ENCODE measurements around the gene GSTM5.
A peak's percentile ranks its signal among the peaks of the same experiment; 100 is the strongest.
"Not testable (repeated sequence)": the region's sequence is repeated elsewhere in the genome, so short reads cannot be mapped to it uniquely, and the experiment has no call there.

The GSTM5 gene

GRCh38 chr1:109697861-109698260 is 14.2 kb upstream of the GSTM5 start:
- FAIRE-seq: not testable (repeated sequence)

DNA sequence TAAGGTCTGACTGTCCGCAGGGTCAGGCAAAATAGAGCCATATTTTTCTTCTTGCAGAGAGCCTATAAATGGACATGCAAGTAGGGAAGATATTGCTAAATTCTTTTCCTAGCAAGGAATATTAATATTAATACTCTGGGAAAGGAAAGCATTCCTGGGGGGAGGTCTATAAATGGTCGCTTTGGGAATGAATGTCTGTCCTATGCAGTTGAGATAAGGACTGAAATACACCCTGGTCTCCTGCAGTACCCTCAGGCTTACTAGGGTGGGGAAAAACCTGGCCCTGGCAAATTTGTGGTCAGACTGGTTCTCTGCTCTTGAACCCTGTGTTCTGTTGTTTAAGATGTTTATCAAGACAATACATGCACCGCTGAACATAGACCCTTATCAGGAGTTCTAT is 9.1 kb upstream of the GSTM5 start:
- FAIRE-seq: not testable (repeated sequence)

- FAIRE-seq: no peak
These were observed 7.9 kb upstream of the GSTM5 start for GRCh38 chr1:109704173-109704572.

GRCh38 chr1:109705411-109705810 is 6.6 kb upstream of the GSTM5 start:
- FAIRE-seq: no peak

DNA sequence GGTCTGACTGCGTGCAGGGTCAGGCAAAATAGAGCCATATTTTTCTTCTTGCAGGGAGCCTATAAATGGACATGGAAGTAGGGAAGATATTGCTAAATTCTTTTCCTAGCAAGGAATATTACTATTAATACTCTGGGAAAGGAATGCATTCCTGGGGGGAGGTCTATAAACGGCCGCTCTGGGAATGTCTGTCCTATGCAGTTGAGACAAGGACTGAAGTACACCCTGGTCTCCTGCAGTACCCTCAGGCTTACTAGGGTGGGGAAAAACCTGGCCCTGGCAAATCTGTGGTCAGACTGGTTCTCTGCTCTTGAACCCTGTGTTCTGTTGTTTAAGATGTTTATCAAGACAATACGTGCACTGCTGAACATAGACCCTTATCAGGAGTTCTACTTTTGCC is 3.1 kb upstream of the GSTM5 start:
- FAIRE-seq: not testable (repeated sequence)

DNA sequence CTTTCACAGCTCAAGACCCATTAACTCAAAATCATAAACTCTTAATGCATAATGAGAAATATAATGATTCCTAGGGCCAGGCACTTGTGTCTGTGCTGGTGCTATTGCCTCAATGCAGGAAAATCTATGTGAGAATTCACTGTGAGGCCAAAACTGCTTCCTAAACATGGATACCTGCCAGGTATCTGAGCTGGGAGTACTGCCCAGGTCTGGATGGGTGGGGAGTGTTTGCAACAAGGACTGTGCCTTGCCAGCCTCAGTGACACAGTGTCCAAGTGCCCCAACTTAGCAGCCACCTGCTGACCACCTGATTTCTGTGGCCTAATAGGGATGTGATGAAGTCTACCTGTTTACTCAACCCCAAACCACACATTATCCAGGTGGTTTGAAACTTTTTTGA is 2.2 kb upstream of the GSTM5 start:
- not testable (repeated sequence) for FAIRE-seq

DNA sequence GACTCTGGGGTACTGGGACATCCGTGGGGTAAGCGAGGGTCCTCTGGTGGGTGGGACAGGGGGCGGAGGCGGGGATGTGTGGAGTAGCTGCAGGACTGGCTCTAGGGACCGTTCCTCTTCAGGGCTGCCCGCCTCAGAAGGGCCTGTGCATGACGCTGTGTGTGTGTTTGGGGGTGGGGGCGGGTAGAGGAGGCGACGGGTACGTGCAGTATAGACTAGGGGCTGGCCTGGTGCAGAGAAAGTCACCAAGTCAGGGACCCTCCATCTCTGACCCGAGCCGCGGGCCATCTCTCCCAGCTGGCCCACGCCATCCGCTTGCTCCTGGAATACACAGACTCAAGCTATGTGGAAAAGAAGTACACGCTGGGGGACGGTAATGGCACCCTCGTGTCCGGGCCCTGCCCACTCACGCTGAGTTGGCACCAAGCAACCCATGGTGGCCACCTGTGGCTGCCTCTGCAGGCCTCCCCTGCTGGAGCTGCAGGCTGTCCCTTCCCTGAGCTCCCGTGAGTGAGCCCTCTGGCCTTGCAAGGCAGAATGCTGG is 342 bp downstream of the GSTM5 start:
- no peak for FAIRE-seq

DNA sequence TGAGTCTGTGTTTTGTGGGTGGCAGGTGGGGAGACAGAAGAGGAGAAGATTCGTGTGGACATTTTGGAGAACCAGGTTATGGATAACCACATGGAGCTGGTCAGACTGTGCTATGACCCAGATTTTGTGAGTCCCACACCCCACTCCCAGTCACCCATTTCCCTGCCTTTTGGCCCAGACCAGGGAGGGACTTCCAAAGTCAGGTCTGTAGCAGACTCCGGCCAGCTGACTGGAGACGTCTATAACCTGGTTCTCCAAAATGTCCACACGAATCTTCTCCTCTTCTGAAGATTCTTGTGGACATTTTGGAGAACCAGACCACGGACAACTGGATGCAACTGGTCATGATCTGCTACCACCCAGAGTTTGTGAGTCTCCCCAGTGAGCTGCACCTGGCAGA is 1.6 kb downstream of the GSTM5 start:
- no peak for FAIRE-seq

DNA sequence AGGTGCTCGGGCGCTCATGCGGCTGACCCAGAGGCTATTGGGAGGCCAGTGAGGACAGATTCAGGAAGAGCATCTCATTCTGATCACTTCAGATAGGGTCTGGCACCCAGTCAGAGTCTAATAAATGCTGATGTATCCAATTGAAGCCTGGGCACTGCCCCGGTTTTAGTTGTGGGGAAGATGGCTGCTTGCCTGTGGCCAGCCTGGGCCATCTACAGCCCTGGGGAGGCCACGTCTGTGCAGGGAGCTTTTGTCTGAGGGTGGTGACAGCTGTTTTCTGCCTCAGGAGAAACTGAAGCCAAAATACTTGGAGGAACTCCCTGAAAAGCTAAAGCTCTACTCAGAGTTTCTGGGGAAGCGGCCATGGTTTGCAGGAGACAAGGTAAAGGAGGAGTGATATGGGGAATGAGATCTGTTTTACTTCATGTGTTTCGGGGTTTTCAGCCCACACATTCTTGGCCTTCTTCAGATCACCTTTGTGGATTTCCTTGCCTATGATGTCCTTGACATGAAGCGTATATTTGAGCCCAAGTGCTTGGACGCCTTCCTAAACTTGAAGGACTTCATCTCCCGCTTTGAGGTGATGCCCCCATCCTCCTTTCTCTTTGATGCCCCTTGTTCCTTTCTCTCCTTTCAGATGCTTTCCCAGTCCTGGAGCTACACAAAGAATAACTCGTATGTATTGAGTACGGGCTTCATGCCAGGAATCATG is 2.8 kb downstream of the GSTM5 start:
- no peak for FAIRE-seq

GRCh38 chr1:109716121-109716520 is 4.1 kb downstream of the GSTM5 start:
- no peak for FAIRE-seq

GRCh38 chr1:109716570-109717090 is 4.6 kb downstream of the GSTM5 start:
- no peak for FAIRE-seq

DNA sequence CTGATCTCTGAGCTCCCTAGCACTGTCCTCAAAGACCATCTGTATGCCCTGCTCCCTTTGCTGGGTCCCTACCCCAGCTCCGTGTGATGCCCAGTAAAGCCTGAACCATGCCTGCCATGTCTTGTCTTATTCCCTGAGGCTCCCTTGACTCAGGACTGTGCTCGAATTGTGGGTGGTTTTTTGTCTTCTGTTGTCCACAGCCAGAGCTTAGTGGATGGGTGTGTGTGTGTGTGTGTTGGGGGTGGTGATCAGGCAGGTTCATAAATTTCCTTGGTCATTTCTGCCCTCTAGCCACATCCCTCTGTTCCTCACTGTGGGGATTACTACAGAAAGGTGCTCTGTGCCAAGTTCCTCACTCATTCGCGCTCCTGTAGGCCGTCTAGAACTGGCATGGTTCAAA is 5.7 kb downstream of the GSTM5 start:
- no peak for FAIRE-seq

DNA sequence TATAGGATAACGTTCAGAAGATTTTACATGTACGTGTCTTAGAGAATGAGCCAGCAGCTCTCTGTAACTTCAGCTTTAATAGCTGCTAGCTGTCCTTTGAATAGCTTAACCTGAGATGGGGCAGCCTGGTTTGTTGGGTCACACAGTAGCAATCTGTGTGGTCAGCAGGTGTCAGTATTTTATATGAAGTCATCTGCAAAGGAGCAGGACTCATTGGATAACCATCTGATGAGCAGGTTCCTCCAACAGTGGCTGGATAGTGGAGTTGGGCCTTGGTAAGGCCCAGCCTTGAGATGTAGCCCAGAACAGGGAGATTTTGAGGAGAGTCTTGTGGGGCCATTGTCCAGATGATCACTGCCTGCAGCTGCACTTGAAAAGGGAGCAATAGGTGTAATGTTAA is 6.4 kb downstream of the GSTM5 start:
- no peak for FAIRE-seq

DNA sequence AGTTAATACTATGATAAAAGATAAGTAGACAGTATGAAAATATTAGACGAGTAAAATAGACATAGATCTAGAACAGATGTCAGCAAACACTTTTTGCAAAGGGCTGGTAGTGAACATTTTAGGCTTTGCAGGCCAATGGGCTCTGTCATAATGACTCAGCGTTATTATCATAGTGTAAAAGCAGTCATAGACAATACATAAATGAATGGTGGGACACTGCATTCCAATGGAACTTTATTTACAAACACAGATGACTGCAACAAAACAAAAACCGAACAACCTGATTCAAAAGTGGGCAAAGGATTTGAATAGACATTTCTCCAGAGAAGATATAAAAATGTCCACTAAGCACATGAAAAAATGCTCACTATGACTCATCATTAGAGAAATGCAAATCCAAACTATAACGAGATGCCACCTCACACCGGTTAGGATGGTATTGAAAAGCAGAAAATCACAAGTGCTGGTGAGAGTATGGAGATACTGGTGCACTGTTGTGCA is 7.3 kb downstream of the GSTM5 start:
- FAIRE-seq: no peak

DNA sequence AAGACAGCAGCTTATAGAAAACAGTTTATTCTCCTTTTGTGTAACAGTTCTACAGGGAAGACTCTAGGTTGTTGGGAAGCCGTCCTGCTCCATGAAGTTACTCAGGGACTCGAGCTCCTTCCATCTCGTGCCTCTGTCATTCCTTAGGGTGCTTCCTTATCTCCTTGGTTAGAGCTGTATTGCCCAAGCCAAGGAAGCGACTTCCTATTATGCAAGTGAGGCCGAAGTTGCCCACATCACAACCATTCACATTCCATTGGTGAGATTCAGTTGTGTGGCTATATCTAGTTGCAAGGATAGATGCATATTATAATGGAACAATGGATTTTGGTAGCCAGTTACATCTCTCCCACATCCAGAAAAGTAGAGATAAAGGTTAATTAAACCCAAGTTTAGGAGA is 9.0 kb downstream of the GSTM5 start:
- no peak for FAIRE-seq

GRCh38 chr1:109721971-109722370 is 9.9 kb downstream of the GSTM5 start:
- FAIRE-seq: no peak

- FAIRE-seq: no peak
These were observed 11.0 kb downstream of the GSTM5 start for GRCh38 chr1:109722908-109723691.

GRCh38 chr1:109724933-109725332 is 12.9 kb downstream of the GSTM5 start:
- no peak for FAIRE-seq

DNA sequence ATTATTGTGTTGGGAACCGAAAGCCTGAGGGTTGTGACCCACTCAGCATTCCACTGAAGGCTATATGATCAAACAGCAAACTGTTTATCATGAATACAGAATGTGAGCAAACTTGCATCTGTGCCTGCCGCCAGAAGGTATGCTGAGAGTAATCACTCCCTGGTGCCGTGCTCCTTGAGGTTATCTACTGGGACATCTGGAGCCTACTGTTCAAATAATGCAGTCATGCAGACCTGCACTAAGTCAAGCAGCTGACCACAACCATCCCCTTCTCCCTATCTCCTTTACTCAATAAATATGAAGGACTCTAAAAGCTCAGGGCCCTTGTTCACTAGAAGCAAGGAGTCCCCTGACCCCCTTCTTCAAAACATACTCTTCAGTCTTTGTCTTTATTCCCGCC is 13.5 kb downstream of the GSTM5 start:
- peak; percentile 99 for FAIRE-seq

GRCh38 chr1:109726007-109726406 is 14.0 kb downstream of the GSTM5 start:
- no peak for FAIRE-seq

DNA sequence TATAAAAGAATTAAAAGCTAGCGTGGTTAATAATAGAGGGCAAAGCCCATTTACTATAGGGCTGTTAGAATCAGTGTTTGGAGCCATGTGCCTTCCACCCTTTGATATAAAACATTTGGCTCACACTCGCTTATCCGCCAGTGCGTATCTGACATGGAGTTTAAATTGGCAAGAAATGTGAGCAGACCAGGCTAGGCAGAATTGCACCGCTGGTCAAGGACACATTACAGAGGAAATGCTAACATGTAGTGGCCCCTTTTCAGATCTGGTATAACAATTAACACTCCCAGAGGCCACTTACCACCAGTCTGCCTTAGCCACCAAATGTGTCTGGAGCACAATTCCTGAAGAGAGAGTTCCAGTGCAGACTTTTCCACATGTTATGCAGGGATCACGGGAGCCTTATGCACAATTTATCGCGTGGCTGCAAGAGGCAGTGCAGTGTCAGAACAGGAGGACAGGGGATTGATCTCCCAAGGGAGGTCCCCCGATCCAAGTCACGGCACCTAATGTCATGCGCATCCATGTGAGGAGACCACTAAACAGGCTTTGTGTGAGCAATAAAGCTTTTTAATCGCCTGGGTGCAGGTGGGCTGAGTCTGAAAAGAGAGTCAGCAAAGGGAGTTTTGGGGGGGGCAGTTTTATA is 14.8 kb downstream of the GSTM5 start:
- FAIRE-seq: no peak

DNA sequence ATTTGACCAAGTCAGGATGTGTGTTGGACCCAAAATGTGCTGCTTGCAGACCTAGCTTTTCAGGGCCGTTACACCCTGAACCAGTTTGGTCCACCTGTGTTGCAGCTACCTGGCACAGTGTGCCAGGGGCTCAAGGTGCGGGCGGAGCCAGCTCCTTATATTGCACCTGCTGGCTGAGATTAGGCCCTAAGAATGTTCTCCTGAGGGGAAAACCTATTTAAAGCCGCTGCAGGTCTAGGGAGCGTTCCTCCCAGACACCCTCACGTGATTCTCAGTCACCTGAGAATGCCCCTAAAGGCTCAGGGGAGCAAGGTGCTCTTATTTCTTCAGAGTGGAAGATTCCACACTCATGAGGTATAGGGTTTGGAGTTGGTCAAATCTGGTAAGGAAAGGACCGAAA is 16.8 kb downstream of the GSTM5 start:
- FAIRE-seq: peak; percentile 98

GRCh38 chr1:109730666-109731065 is 18.6 kb downstream of the GSTM5 start:
- FAIRE-seq: peak; percentile 99

Data from G401.6 (cell line).